ENCODE data around the gene POLE3. TPM values are rescaled to one million over a fixed set of nuclear protein-coding genes. Genes with fewer than 3 reads are reported as not detected.
A peak's percentile ranks its signal among the peaks of the same experiment; 100 is the strongest.
"Not testable (repeated sequence)": the region's sequence is repeated elsewhere in the genome, so short reads cannot be mapped to it uniquely, and the experiment has no call there.

POLE3 gene
- total and polyA plus RNA-seq, 5 experiments from 2014 or later, result 59.5 to 138 (median 116) TPM

DNA sequence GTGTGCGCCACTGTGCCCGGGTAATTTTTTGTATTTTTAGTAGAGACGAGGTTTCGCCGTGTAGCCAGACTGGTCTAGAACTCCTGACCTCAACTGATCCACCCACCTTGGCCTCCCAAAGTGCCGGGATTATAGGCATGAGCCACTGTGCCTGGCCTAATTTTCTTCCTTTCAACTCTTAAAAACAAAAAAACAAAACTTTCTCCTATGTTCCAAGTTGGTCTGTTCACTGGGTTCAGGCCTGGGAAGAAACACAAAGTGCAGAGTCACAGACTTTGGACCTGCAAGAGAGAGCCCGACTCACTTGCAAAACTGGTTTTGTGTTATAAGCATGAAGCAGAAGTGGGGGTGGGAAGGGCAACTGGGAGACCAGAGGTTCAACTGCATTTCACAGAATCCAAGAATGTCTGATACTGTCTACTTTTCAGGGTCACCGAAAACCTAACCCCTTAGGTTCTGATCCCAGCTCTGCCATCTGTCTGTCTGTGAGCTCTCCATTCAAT, 28.5 kb downstream of the POLE3 start:
- H3K27me3 Mint-ChIP-seq, result no peaks in the 10 kb centered on the region
- H3K4me1 Mint-ChIP-seq, result peaks cover 0 to 4% (median 0%) of the 10 kb centered on the region in 4 donors
- POLR2A ChIA-PET, result no interaction called here
- H3K9me3 Mint-ChIP-seq, result no peaks in the 10 kb centered on the region
- no peak overlapping the region for H3K4me3 Mint-ChIP-seq
- H3K36me3 Mint-ChIP-seq, result peaks cover 0 to under 1% (median 0%) of the 10 kb centered on the region in 3 donors
- ATAC-seq (no peak), DNase-seq (no peak)
- no peak overlapping the region for H3K27ac Mint-ChIP-seq

DNA sequence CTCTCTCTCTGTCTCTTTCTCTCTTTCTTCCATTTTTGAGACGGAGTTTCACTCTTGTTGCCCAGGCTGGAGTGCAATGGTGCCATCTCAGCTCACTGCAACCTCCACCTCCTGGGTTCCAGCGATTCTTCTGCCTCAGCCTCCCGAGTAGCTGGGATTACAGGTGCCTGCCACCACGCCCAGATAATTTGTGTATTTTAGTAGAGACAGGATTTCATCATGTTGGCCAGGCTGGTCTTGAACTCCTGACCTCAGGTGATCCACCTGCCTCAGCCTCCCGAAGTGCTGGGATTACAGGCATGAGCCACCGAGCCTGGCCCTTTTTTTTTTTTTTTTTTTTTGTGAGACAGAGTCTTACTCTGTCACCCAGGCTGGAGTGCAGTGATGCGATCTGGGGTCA, 29.0 kb downstream of the POLE3 start:
- POLR2A ChIA-PET, H3K4me1 Mint-ChIP-seq, H3K4me3 Mint-ChIP-seq, H3K9me3 Mint-ChIP-seq, DNase-seq, H3K27me3 Mint-ChIP-seq, H3K27ac Mint-ChIP-seq, H3K36me3 Mint-ChIP-seq, ATAC-seq: not testable (repeated sequence)

GRCh38 chr9:113380869-113381378, 29.6 kb downstream of the POLE3 start:
- no peaks in the 10 kb centered on the region for H3K27me3 Mint-ChIP-seq
- H3K9me3 Mint-ChIP-seq, result no peaks in the 10 kb centered on the region
- no peak for ATAC-seq
- no peaks in the 10 kb centered on the region for H3K36me3 Mint-ChIP-seq
- peak overlapping the region in 1 of 10 donors; percentile 36 for H3K4me3 Mint-ChIP-seq
- H3K4me1 Mint-ChIP-seq, result peaks cover 0 to 5% (median 0%) of the 10 kb centered on the region in 4 donors
- no peak for DNase-seq
- POLR2A ChIA-PET, result no interaction called here
- no peak overlapping the region for H3K27ac Mint-ChIP-seq

DNA sequence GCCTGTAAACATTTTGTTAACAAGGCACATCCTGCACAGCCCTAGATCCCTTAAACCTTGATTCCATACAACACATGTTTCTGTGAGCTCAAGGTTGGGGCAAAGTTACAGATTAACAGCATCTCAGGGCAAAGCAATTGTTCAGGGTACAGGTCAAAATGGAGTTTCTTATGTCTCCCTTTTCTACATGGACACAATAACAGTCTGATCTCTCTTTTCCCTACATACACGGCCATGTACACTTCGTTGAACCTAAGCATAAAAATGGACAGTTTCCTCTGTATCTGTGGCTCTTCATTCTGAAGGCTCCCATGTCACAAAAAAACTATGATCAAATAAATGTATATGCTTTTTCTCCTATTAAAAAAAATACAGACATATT, 30.7 kb downstream of the POLE3 start:
- ATAC-seq, H3K9me3 Mint-ChIP-seq, H3K27me3 Mint-ChIP-seq, H3K4me3 Mint-ChIP-seq, POLR2A ChIA-PET, DNase-seq, H3K36me3 Mint-ChIP-seq: not testable (repeated sequence)
- H3K27ac Mint-ChIP-seq, result peak overlapping the region in 3 of 10 donors; percentile 4 to 42 (median 10)
- peaks cover 7 to 15% (median 9%) of the 10 kb centered on the region in 4 donors for H3K4me1 Mint-ChIP-seq

GRCh38 chr9:113379094-113379828, 31.2 kb downstream of the POLE3 start:
- H3K9me3 Mint-ChIP-seq, H3K36me3 Mint-ChIP-seq, ATAC-seq, POLR2A ChIA-PET, DNase-seq, H3K27me3 Mint-ChIP-seq: not testable (repeated sequence)
- Mint-ChIP-seq H3K4me3 (peak overlapping the region in 3 of 10 donors; percentile 0 to 35 (median 20)), H3K4me1 (peaks cover 7 to 19% (median 10%) of the 10 kb centered on the region in 4 donors), H3K27ac (peak overlapping the region in 5 of 10 donors; percentile 5 to 69 (median 16))

- ATAC-seq (peak; percentile 87 to 88), DNase-seq (peak; percentile 66 to 87 (median 80))
- peaks cover 0 to 15% (median 0%) of the 10 kb centered on the region in 3 donors for H3K36me3 Mint-ChIP-seq
- no peaks in the 10 kb centered on the region for H3K9me3 Mint-ChIP-seq
- no peaks in the 10 kb centered on the region for H3K27me3 Mint-ChIP-seq
- H3K4me1 Mint-ChIP-seq, result peaks cover 7 to 22% (median 13%) of the 10 kb centered on the region in 4 donors
- POLR2A ChIA-PET, result interaction anchor here (0.6 to 1.8 kb wide), 10 partner anchors 10 to 102 kb away, joined by 3 to 13 read pairs (median 4); partner anchors contain the start of genes ALAD, BSPRY, C9orf43 and POLE3
- H3K4me3 Mint-ChIP-seq, result peak within 1 kb of the TSS; percentile 83 to 96 (median 88)
- peak within 1 kb of the TSS; percentile 29 to 94 (median 90) for H3K27ac Mint-ChIP-seq
Measured at GRCh38 chr9:113376634-113377567, 33.6 kb downstream of the POLE3 start, which contains the start of gene HDHD3. Gene HDHD3, minus strand, starts transcription at chr9:113376986. Its CDS starts 2,632 bp downstream, at chr9:113374354.

DNA sequence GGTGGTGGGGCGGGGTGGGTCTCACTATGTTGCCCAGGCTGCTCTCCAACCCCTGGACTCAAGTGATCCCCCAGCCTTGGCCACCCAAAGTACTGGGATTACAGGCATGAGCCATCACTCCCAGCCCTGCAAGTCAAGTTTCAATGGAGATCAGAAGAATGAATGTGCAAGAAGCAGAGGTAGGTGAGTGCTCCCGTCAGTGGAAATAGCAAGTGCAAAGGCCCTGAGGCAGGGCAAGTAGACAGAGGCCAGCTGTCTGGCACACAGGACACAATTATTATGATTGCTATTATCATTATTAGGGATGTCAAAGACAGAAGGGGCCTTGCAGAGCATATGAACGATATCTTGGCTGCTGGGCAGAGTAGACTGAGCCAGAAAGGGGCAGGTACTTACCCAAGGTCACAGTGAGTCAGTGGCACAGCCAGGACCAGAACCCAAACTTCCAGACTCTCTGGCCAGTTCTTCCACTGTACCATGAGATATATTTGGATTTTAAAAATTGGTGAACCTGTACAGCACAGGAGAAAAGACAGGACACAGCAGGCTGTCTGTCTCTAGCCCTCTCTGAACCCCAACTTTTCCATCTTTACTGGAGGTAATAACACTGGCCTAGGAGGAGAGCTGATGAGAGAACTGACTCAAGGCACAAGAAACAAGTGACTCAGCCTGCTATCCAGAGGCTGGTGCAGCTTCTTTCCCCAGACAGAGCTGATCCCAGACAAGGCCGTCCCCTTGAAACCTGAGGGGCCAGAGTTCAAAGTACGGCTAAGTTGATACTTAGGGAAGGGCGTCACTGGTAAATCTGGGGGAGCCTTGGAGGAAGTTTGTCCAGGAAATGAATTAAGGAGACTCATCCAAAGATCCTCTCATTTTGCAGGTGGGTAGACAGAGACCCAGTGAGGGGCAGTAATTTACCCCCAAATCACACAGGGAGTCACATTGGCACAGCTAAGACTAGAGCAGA, 35.1 kb downstream of the POLE3 start:
- peak overlapping the region; percentile 77 to 96 (median 84) for H3K4me3 Mint-ChIP-seq
- ATAC-seq, result no peak
- DNase-seq, result no peak
- H3K36me3 Mint-ChIP-seq, result peaks cover 0 to 15% (median 0%) of the 10 kb centered on the region in 3 donors
- no peaks in the 10 kb centered on the region for H3K9me3 Mint-ChIP-seq
- H3K27me3 Mint-ChIP-seq, result no peaks in the 10 kb centered on the region
- H3K4me1 Mint-ChIP-seq, result peaks cover 7 to 22% (median 13%) of the 10 kb centered on the region in 4 donors
- H3K27ac Mint-ChIP-seq, result peak overlapping the region; percentile 29 to 94 (median 90)
- POLR2A ChIA-PET, result interaction anchor here (0.6 to 1.6 kb wide), 7 partner anchors 8 to 100 kb away, joined by 3 to 7 read pairs (median 4); partner anchors contain the start of genes ALAD, C9orf43, POLE3 and WDR31

- H3K36me3 Mint-ChIP-seq, result peaks cover 0 to 15% (median 0%) of the 10 kb centered on the region in 3 donors
- no peaks in the 10 kb centered on the region for H3K9me3 Mint-ChIP-seq
- no peak overlapping the region for H3K4me3 Mint-ChIP-seq
- POLR2A ChIA-PET, result interaction anchor here (1.5 kb wide), 1 partner anchor 37 kb away, joined by 7 read pairs; the partner anchor contains the start of genes C9orf43 and POLE3
- no peaks in the 10 kb centered on the region for H3K27me3 Mint-ChIP-seq
- H3K27ac Mint-ChIP-seq, result peak overlapping the region in 3 of 10 donors; percentile 48 to 86 (median 53)
- H3K4me1 Mint-ChIP-seq, result peaks cover 7 to 22% (median 13%) of the 10 kb centered on the region in 4 donors
- no peak for DNase-seq
- no peak for ATAC-seq
Measured at GRCh38 chr9:113373676-113374392, 36.6 kb downstream of the POLE3 start.

DNA sequence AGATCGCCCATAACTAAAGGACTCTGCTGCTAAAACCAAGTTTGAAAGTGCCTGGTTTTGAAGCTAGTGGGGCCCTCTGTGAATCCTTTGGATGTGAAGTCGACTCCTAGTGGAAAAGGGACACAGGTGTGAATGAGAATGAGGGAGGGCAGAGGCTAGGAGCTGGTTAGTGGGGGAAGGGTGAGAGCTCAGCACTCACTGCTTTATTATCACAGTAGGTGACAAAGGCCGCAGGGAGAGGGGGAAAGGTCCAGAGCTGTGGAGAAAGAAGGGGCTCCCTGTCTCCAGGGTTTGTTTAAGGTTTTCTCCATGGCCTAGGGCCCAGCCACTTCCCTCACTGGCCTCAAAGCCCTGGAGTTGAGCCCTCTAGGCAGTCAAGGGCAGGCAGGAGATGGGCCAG, 37.2 kb downstream of the POLE3 start:
- ATAC-seq, result no peak
- POLR2A ChIA-PET, result interaction anchor here (1.0 to 1.5 kb wide), 2 partner anchors 37 to 38 kb away, joined by 5 to 7 read pairs; partner anchors contain the start of genes C9orf43 and POLE3
- no peak for DNase-seq
- H3K4me1 Mint-ChIP-seq, result peaks cover 7 to 22% (median 13%) of the 10 kb centered on the region in 4 donors
- no peaks in the 10 kb centered on the region for H3K27me3 Mint-ChIP-seq
- H3K27ac Mint-ChIP-seq, result peak overlapping the region in 4 of 10 donors; percentile 9 to 78 (median 53)
- peak overlapping the region in 1 of 10 donors; percentile 16 for H3K4me3 Mint-ChIP-seq
- peaks cover 0 to 15% (median 0%) of the 10 kb centered on the region in 3 donors for H3K36me3 Mint-ChIP-seq
- H3K9me3 Mint-ChIP-seq, result no peaks in the 10 kb centered on the region

GRCh38 chr9:113372059-113372458, 38.4 kb downstream of the POLE3 start:
- Mint-ChIP-seq H3K4me1 (peaks cover 7 to 19% (median 13%) of the 10 kb centered on the region in 4 donors), H3K27ac (peak overlapping the region in 2 of 10 donors; percentile 6 to 41), H3K4me3 (no peak overlapping the region), H3K9me3 (no peaks in the 10 kb centered on the region), H3K36me3 (peaks cover 0 to 15% (median 0%) of the 10 kb centered on the region in 3 donors), H3K27me3 (no peaks in the 10 kb centered on the region)
- DNase-seq, result no peak
- no peak for ATAC-seq
- POLR2A ChIA-PET, result interaction anchor here (1.0 kb wide), 1 partner anchor 38 kb away, joined by 5 read pairs; the partner anchor contains the start of genes C9orf43 and POLE3
